GM20000 (cell line): ENCODE measurements around the gene SEMA3C.

Experiments used
- DNase-seq: peaks from one replicate; pipeline ENCODE4 v3.0.0; 2012; ENCODE audit warnings: low spot score
- TF ChIP-seq, protein P1 (sequence below): IDR thresholded peaks from 2 replicates; pipeline ENCODE4 v1.5.1; 2012; ENCODE audit warnings: mild to moderate bottlenecking, control low read depth; ENCODE audit errors: extremely low read depth, missing control alignments

SEMA3C gene

DNA sequence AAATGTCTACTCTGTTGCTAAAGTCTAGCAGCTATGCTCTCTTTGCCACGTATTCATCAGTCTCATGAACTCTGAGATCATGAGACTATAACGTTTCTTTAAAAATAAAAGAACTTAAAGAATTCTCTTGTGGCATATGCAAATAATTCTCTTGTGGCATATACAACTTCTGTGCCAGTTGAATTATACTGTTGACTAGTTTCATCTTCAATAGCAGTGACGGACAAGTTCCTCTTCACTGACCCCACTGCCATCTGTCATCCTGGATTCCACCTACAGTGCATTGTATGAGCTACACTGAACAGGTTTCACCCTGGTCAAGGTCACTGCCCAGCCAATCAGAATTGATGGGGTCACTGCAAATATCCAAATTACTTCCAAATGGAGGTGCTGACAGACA, 192.2 kb downstream of the SEMA3C start:
- DNase-seq = no peak
- TF ChIP-seq, protein P1, sequence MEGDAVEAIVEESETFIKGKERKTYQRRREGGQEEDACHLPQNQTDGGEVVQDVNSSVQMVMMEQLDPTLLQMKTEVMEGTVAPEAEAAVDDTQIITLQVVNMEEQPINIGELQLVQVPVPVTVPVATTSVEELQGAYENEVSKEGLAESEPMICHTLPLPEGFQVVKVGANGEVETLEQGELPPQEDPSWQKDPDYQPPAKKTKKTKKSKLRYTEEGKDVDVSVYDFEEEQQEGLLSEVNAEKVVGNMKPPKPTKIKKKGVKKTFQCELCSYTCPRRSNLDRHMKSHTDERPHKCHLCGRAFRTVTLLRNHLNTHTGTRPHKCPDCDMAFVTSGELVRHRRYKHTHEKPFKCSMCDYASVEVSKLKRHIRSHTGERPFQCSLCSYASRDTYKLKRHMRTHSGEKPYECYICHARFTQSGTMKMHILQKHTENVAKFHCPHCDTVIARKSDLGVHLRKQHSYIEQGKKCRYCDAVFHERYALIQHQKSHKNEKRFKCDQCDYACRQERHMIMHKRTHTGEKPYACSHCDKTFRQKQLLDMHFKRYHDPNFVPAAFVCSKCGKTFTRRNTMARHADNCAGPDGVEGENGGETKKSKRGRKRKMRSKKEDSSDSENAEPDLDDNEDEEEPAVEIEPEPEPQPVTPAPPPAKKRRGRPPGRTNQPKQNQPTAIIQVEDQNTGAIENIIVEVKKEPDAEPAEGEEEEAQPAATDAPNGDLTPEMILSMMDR = no peak

DNA sequence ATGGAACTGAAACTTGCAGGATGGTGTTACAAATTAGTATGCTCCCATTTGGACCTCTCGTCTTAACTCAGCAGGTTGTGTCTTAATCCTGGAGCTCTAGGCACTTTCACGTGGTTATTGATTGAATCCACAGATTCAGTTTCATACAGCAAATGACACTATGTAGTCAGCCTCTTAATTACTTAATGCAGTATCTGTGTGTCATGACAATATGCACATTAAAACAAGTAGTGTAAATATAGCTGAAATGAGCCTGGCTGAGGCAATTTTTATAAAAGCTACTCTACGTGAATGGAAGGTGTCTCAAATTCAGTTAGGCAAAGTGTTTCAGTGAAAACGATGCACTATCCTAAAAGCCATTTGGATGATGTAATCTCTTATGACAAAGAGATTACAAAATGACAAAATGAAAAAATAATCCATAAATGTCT, 193.7 kb downstream of the SEMA3C start:
- no peak for DNase-seq
- TF ChIP-seq, protein P1 = no peak

DNA sequence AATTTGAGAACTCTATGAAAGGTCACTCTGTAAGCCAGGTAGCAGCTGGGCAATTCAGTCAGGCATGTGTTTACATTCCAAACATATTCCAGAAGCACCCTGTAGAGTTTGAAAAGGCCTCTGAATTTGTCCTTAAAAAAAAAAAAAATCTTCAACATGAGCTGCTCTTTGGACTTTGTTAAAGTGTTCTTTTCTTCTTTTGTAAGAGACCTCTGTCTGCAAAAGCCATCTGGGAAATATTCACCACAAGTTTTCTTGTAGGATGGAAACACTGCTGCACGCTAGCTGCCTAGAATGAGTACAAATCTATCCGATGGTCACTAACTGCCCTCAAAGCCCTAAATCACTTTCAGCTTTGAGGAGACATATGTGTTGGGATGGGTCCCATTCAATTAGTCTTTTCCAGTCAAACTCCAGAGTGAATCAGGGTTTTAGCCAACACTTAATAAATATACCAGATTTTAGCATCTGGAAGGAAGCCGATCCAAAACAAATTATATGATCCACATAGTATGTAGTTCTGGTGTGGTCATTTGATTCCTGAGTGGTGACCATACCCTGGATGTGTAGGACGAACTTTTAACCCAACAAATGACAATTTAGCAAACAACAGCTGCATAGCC, 194.5 kb downstream of the SEMA3C start:
- TF ChIP-seq, protein P1 = no peak
- DNase-seq = no peak

DNA sequence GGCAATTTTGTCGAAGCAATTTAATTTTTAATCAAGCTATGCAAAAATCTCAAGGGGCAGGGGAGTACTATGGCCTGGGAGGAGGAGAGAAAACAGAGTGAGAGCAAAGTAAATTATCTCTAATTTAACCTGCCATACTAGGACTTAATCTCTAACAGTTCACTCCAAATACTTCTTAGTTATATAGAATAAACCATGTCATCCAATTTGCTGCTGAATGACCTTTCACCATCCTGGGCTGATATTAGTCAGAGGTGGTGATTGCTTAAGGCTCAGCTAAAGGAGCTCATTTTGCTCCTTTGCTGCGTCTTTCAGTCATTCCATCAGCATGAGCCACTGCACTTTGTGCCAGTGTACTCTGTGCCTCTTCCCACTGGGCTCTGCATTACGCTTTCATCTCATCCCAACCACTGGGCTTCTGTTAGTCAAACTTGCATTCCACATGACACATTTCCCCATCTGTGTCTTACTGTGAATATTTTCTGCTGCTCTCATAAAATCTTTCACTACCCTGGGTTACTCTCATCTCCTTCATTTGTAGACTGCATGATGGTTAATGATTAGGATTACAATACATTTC, 196.1 kb downstream of the SEMA3C start:
- TF ChIP-seq, protein P1 = no peak
- no peak for DNase-seq

DNA sequence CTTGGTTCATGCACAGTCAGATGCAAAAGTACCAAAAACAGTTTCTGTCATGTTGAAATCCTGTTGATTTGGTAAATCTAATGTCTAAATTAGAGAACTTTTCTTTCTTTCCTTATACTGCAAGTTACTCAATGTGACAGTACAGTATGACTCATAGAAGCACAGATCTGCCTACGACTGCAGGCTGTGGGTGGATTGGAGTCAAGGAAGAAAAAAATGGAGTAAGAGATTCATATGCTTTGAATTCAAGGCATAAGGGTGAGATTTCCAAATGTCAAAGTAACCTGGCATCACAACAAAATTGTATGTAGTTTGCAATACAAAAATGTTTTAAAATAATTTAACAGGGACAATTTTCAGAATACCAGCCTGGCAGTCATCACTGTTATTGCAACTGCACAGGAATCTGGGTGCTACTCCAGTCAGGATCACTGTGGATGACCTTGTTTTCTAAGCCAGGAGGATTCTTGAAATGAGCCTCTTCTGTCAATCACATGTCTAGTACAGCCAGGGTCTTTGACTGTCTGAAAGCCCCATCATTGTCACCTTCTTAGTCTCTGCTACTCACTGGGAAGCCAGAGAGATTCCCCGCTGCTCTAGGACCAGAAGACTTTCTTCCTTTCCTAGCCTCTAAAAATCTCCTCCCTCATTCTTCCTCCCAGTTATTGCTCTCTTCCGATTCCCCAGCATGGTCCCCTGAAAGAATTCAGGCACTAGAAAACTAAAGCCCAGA, 196.8 kb downstream of the SEMA3C start:
- TF ChIP-seq, protein P1 = no peak
- no peak for DNase-seq

DNA sequence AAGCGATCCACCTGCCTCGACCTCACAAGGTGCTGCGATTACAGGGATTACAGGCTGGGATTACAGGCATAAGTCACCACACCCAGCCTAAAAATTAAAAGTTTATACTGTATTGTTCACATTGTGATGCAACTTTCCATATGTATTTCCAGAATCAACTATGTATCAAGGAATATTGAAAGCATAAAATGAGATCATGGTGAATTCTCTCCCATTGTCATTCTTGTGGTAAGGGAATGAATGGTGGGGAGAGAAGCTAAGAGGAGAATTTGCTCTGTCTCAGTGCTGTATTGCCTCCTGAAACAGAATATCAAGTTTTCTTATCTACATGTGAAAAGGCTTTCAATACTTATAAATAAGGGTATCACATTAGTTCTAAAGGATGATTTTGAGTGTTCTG, 198.7 kb downstream of the SEMA3C start:
- no peak for DNase-seq
- TF ChIP-seq, protein P1 = no peak

DNA sequence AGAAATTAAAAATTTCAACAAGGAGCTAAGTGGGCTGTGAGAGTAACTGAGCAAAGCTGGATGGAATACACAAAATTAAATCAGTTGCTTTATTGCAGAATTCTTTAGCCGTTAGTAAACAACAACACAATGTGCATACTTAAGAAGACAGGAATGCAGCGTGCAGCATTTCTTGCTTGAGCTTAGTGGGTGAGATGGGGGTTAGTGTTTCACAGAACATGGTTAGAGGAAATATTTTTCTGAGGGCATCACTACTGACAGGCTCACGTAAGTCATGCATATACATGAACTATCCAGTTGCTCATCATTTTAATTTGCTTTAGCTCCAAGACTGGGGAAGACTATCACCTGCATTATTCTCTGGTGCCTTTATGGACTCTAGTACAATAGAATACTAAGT, 199.6 kb downstream of the SEMA3C start:
- TF ChIP-seq, protein P1 = no peak
- no peak for DNase-seq
